CD14-positive monocyte (primary cell): ENCODE data around the gene OR2A2. TPM values are rescaled to one million over a fixed set of nuclear protein-coding genes. Genes with fewer than 3 reads are reported as not detected.

Source experiments
- DNase-seq, 3 donors: peaks; one replicate each; pipeline ENCODE4 v3.0.0-alpha.2; 2011 to 2022
- H2AFZ ChIP-seq: 2 replicates; pipeline ENCODE4 v1.6.0; 2012; ENCODE audit warnings: mild to moderate bottlenecking, low read depth, low read length, inconsistent platforms; ENCODE audit not compliant: insufficient read depth, poor library complexity, severe bottlenecking
- H3K27ac ChIP-seq, 2 donors: 1 replicate in 1 of 2; 2 replicates in 1 of 2; pipeline ENCODE4 v1.5.1; 2012 to 2013; ENCODE audit warnings: low read length in 2 of 2, control low read depth in 1 of 2, inconsistent platforms in 1 of 2, low read depth in 1 of 2, mild to moderate bottlenecking in 1 of 2
- H3K27me3 ChIP-seq, 2 donors: one replicate each; pipeline versions ENCODE4 v1.6.0 to v1.6.1; 2011 to 2013; ENCODE audit warnings: low read length in 2 of 2; ENCODE audit not compliant: control insufficient read depth in 2 of 2, insufficient read depth in 2 of 2
- H3K36me3 ChIP-seq, 2 donors: replicated peaks in 1 of 2; 1 replicate in 1 of 2; 2 replicates in 1 of 2; pipeline versions ENCODE4 v1.5.1 to v1.6.1; 2012 to 2013; ENCODE audit warnings: low read length in 2 of 2, control low read depth in 1 of 2, inconsistent platforms in 1 of 2, mild to moderate bottlenecking in 1 of 2; ENCODE audit not compliant: insufficient read depth in 2 of 2, control insufficient read depth in 1 of 2
- H3K4me1 ChIP-seq, 2 donors: 1 replicate in 1 of 2; 2 replicates in 1 of 2; pipeline versions ENCODE4 v1.5.1 to v1.6.1; 2012 to 2013; ENCODE audit warnings: low read length in 2 of 2, control low read depth in 1 of 2, inconsistent platforms in 1 of 2, mild to moderate bottlenecking in 1 of 2, moderate library complexity in 1 of 2; ENCODE audit not compliant: insufficient read depth in 2 of 2, control insufficient read depth in 1 of 2
- H3K4me2 ChIP-seq: replicated peaks from 2 replicates; pipeline ENCODE3; 2012; ENCODE audit warnings: low read length, moderate library complexity, mild to moderate bottlenecking; ENCODE audit not compliant: poor library complexity, severe bottlenecking; ENCODE audit errors: extremely low read depth
- H3K4me3 ChIP-seq, 3 experiments: fragments of 200-600 bp in 1 of 3; sonication (generic) in 1 of 3; replicated peaks in 1 of 3; 1 replicate in 2 of 3; 2 replicates in 1 of 3; pipeline ENCODE4 v1.5.1; 2011 to 2013; ENCODE audit warnings: low read length in 3 of 3, mild to moderate bottlenecking in 3 of 3, control low read depth in 2 of 3, low read depth in 2 of 3, inconsistent platforms in 1 of 3, moderate library complexity in 1 of 3
- H3K79me2 ChIP-seq: 2 replicates; pipeline ENCODE4 v1.6.0; 2012; ENCODE audit warnings: mild to moderate bottlenecking, control low read depth, inconsistent platforms, low read length, moderate library complexity; ENCODE audit not compliant: insufficient read depth
- H3K9ac ChIP-seq: 2 replicates; pipeline ENCODE4 v1.6.0; 2017; ENCODE audit warnings: low read length, mild to moderate bottlenecking; ENCODE audit not compliant: insufficient read depth, poor library complexity, severe bottlenecking
- H3K9me3 ChIP-seq, 2 donors: replicated peaks in 1 of 2; 1 replicate in 1 of 2; 2 replicates in 1 of 2; pipeline versions ENCODE4 v1.5.1 to v1.6.1; 2012 to 2013; ENCODE audit warnings: low read length in 2 of 2, control low read depth in 1 of 2; ENCODE audit not compliant: control insufficient read depth in 1 of 2, insufficient read depth in 1 of 2
- H4K20me1 ChIP-seq: 2 replicates; pipeline ENCODE4 v1.6.0; 2012; ENCODE audit warnings: mild to moderate bottlenecking, low read length, control low read depth, moderate library complexity; ENCODE audit not compliant: insufficient read depth
- H3K27ac Mint-ChIP-seq, 7 donors: one replicate each; pipeline ENCODE4 v1.8.0; 2020; ENCODE audit warnings: mild to moderate bottlenecking in 7 of 7, mixed read lengths in 7 of 7, moderate library complexity in 6 of 7, inconsistent platforms in 2 of 7
- H3K27me3 Mint-ChIP-seq, 3 donors: one replicate each; pipeline ENCODE4 v1.8.0; 2021 to 2022; ENCODE audit warnings: low read depth in 3 of 3, mild to moderate bottlenecking in 3 of 3, mixed read lengths in 3 of 3, moderate library complexity in 3 of 3, inconsistent platforms in 1 of 3
- H3K36me3 Mint-ChIP-seq, 2 donors: one replicate each; pipeline ENCODE4 v1.8.0; 2020; ENCODE audit warnings: mixed read lengths in 2 of 2, inconsistent platforms in 1 of 2, mild to moderate bottlenecking in 1 of 2
- H3K4me1 Mint-ChIP-seq: one replicate; pipeline ENCODE4 v1.8.0; 2020; ENCODE audit warnings: mild to moderate bottlenecking, mixed read lengths
- H3K4me3 Mint-ChIP-seq, 2 donors: one replicate each; pipeline ENCODE4 v1.8.0; 2020; ENCODE audit warnings: mild to moderate bottlenecking in 2 of 2, mixed read lengths in 2 of 2, moderate library complexity in 1 of 2
- H3K9me3 Mint-ChIP-seq, 7 donors: one replicate each; pipeline ENCODE4 v1.8.0; 2020 to 2022; ENCODE audit warnings: mixed read lengths in 7 of 7, mild to moderate bottlenecking in 6 of 7, moderate library complexity in 6 of 7, inconsistent platforms in 2 of 7
- WGBS: methylation state at CpG from one replicate; pipeline ENCODE4 v1.1.5; 2013; ENCODE audit warnings: missing lambda C conversion rate; ENCODE audit not compliant: insufficient coverage; 5-methylcytosine and 5-hydroxymethylcytosine counted together
- intact Hi-C, 2 donors: fragments of 100-400 bp; cut with micrococcal nuclease; formaldehyde crosslinking; loops; one replicate each; pipeline versions ENCODE4 v1.15.0 to v1.15.1; 2023
- polyA plus RNA-seq, 3 donors: library from polyadenylated mRNA; depleted of rRNA in 1 of 3; unstranded in 2 of 3; stranded (reverse) in 1 of 3; fragments of 300-500 nt in 2 of 3; fragments of >200 nt in 1 of 3; fragmentation: Illumina TruSeq in 2 of 3; gene quantifications; 1 replicate in 2 of 3; 2 replicates in 1 of 3; pipeline ENCODE4 v1.2.3, GENCODE V29; 2012 to 2021
- TF ChIP-seq, protein P1 (sequence below): fragments of 200-600 bp; IDR thresholded peaks from one replicate; pipeline ENCODE4 v1.8.0; 2022; ENCODE audit warnings: antibody characterized with exemption, mild to moderate bottlenecking

The OR2A2 gene
- polyA plus RNA-seq, 3 donors, result not detected

DNA sequence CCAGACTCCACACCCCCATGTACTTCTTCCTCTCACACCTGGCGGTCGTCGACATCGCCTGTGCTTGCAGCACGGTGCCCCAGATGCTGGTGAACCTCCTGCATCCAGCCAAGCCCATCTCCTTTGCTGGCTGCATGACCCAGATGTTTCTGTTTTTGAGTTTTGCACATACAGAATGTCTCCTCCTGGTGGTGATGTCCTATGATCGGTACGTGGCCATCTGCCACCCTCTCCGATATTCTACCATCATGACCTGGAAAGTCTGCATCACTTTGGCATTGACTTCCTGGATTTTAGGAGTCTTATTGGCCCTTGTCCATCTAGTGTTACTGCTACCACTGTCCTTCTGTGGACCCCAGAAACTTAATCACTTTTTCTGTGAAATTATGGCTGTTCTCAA is 35.0 kb upstream of the OR2A2 start:
- WGBS, result 100% methylated on average over 8 of the region's 8 CpGs
- no peak overlapping the region for H3K4me3 ChIP-seq
- no peak overlapping the region for H3K4me3 Mint-ChIP-seq
- no peaks in the 10 kb centered on the region for H3K27me3 ChIP-seq
- no peak for DNase-seq
- H3K27me3 Mint-ChIP-seq, result no peaks in the 10 kb centered on the region
- no peaks in the 10 kb centered on the region for H3K4me1 ChIP-seq
- H3K36me3 ChIP-seq, result no peaks in the 10 kb centered on the region
- no peak overlapping the region for H2AFZ ChIP-seq
- no peaks in the 10 kb centered on the region for H4K20me1 ChIP-seq
- TF ChIP-seq, protein P1, sequence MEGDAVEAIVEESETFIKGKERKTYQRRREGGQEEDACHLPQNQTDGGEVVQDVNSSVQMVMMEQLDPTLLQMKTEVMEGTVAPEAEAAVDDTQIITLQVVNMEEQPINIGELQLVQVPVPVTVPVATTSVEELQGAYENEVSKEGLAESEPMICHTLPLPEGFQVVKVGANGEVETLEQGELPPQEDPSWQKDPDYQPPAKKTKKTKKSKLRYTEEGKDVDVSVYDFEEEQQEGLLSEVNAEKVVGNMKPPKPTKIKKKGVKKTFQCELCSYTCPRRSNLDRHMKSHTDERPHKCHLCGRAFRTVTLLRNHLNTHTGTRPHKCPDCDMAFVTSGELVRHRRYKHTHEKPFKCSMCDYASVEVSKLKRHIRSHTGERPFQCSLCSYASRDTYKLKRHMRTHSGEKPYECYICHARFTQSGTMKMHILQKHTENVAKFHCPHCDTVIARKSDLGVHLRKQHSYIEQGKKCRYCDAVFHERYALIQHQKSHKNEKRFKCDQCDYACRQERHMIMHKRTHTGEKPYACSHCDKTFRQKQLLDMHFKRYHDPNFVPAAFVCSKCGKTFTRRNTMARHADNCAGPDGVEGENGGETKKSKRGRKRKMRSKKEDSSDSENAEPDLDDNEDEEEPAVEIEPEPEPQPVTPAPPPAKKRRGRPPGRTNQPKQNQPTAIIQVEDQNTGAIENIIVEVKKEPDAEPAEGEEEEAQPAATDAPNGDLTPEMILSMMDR, result no peak
- no peaks in the 10 kb centered on the region for H3K9me3 ChIP-seq
- H3K36me3 Mint-ChIP-seq, result no peaks in the 10 kb centered on the region
- H3K9ac ChIP-seq, result no peak overlapping the region
- no peak overlapping the region for H3K27ac Mint-ChIP-seq
- no peaks in the 10 kb centered on the region for H3K79me2 ChIP-seq
- no peak overlapping the region for H3K4me2 ChIP-seq
- no peaks in the 10 kb centered on the region for H3K4me1 Mint-ChIP-seq
- intact Hi-C loops, result no loop called here
- H3K9me3 Mint-ChIP-seq, result peaks cover 0 to 7% (median 1%) of the 10 kb centered on the region in 7 donors
- H3K27ac ChIP-seq, result no peak overlapping the region

DNA sequence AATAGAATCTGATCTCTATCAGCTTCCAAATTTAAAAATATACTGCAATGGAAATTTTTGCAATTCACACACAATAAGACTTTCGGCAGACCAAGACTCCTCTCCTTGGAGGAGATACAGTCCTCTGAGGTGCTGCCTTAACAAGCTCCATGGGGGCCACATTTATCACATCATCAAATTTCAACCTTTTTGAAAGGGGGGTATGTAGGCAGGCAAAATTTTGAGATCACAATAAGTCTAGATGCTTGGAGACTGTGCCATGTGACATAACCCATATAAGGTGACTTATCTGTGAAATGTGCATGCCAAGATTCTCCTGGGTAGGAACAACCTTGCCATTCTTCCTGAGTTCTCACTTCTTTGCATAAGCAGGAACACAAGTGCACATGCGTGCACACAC is 23.4 kb upstream of the OR2A2 start, which contains the start of gene OR2A12:
Gene OR2A12 (plus strand): TSS at position 301 of the 400 bp plus-strand sequence. CDS start 8,830 bp downstream, outside the sequence.
- no peak within 1 kb of the TSS for H3K27ac ChIP-seq
- peaks cover 0 to 5% (median 1%) of the 10 kb centered on the region in 3 donors for H3K27me3 Mint-ChIP-seq
- H3K4me3 Mint-ChIP-seq, result no peak within 1 kb of the TSS
- H4K20me1 ChIP-seq, result no peaks in the 10 kb centered on the region
- no peaks in the 10 kb centered on the region for H3K79me2 ChIP-seq
- no peaks in the 10 kb centered on the region for H3K36me3 ChIP-seq
- intact Hi-C loops, result no loop called here
- no peak within 1 kb of the TSS for H3K27ac Mint-ChIP-seq
- H3K4me2 ChIP-seq, result no peak within 1 kb of the TSS
- no CpG with 5 or more reads among the region's 2 CpGs for WGBS
- no peaks in the 10 kb centered on the region for H3K9me3 ChIP-seq
- DNase-seq, result no peak
- TF ChIP-seq, protein P1, result no peak
- no peaks in the 10 kb centered on the region for H3K36me3 Mint-ChIP-seq
- no peak within 1 kb of the TSS for H3K4me3 ChIP-seq
- no peak within 1 kb of the TSS for H3K9ac ChIP-seq
- no peaks in the 10 kb centered on the region for H3K27me3 ChIP-seq
- peaks cover 0 to 5% (median 2%) of the 10 kb centered on the region in 7 donors for H3K9me3 Mint-ChIP-seq
- H3K4me1 Mint-ChIP-seq, result no peaks in the 10 kb centered on the region
- H3K4me1 ChIP-seq, result no peaks in the 10 kb centered on the region
- H2AFZ ChIP-seq, result no peak within 1 kb of the TSS
